Spleen (tissue), 11 donors: Measurements from ENCODE around the gene CACNA2D1. TPM values are rescaled to one million over a fixed set of nuclear protein-coding genes. Genes with fewer than 3 reads are reported as not detected.

ENCODE experiments used
- DNase-seq: peaks from one replicate; pipeline ENCODE4 v3.0.0-alpha.2; 2020
- H3K27ac ChIP-seq, 8 donors: fragments of 200-600 bp; sonication (generic) in 7 of 8; 1 replicate in 4 of 8; 2 replicates in 4 of 8; pipeline versions ENCODE4 v1.5.0 to v1.8.0; 2016 to 2021; ENCODE audit warnings: inconsistent platforms in 4 of 8, mild to moderate bottlenecking in 4 of 8, moderate library complexity in 1 of 8
- H3K27me3 ChIP-seq, 7 donors: fragments of 200-600 bp; sonication (generic) in 6 of 7; replicated peaks in 1 of 7; 1 replicate in 4 of 7; 2 replicates in 3 of 7; pipeline versions ENCODE4 v1.5.0 to v1.8.0; 2016 to 2021; ENCODE audit warnings: inconsistent platforms in 3 of 7, mild to moderate bottlenecking in 1 of 7
- H3K36me3 ChIP-seq, 6 donors: fragments of 200-600 bp; sonication (generic) in 5 of 6; 1 replicate in 4 of 6; 2 replicates in 2 of 6; pipeline versions ENCODE4 v1.5.0 to v1.8.0; 2016 to 2021; ENCODE audit warnings: inconsistent platforms in 2 of 6
- H3K4me1 ChIP-seq, 6 donors: fragments of 200-600 bp; sonication (generic) in 5 of 6; 1 replicate in 3 of 6; 2 replicates in 3 of 6; pipeline versions ENCODE4 v1.5.0 to v1.8.0; 2016 to 2021; ENCODE audit warnings: inconsistent platforms in 3 of 6
- H3K4me3 ChIP-seq, 8 donors: fragments of 200-600 bp; sonication (generic) in 7 of 8; 1 replicate in 4 of 8; 2 replicates in 4 of 8; pipeline versions ENCODE4 v1.5.0 to v1.8.0; 2016 to 2021; ENCODE audit warnings: inconsistent platforms in 4 of 8, mild to moderate bottlenecking in 4 of 8, moderate library complexity in 2 of 8
- H3K9me3 ChIP-seq, 8 donors: fragments of 200-600 bp; sonication (generic) in 7 of 8; 1 replicate in 4 of 8; 2 replicates in 4 of 8; pipeline versions ENCODE4 v1.5.0 to v1.8.0; 2016 to 2021; ENCODE audit warnings: inconsistent platforms in 4 of 8
- CTCF ChIP-seq, 11 experiments: fragments of 200-600 bp in 7 of 11; fragments of 450-650 bp in 4 of 11; sonication (generic) in 4 of 11; IDR thresholded peaks in 8 of 11; conservative IDR thresholded peaks in 3 of 11; 1 replicate in 7 of 11; 2 replicates in 4 of 11; pipeline versions ENCODE4 v1.4.0 to v1.8.0; 2016 to 2021; ENCODE audit warnings: antibody characterized with exemption in 11 of 11, inconsistent platforms in 4 of 11, mild to moderate bottlenecking in 1 of 11
- POLR2A ChIP-seq, 3 donors: fragments of 450-650 bp; IDR thresholded peaks; one replicate each; pipeline ENCODE4 v1.5.1; 2017; ENCODE audit warnings: antibody characterized with exemption in 3 of 3, mild to moderate bottlenecking in 1 of 3
- POLR2AphosphoS5 ChIP-seq, 3 donors: sonication (generic); formaldehyde crosslinking; IDR thresholded peaks; one replicate each; pipeline ENCODE4 v1.5.1; 2017; ENCODE audit warnings: antibody characterized with exemption in 3 of 3
- WGBS, 5 donors: extraction: QIAGEN DNeasy Blood & Tissue Kit in 3 of 5; methylation state at CpG; one replicate each; pipeline versions ENCODE4 v1.1.5 to v1.1.7; 2013 to 2018; 5-methylcytosine and 5-hydroxymethylcytosine counted together
- intact Hi-C: fragments of 100-400 bp; cut with DNase I; formaldehyde crosslinking; loops from one replicate; pipeline ENCODE4 v1.15.0; 2023; ENCODE audit warnings: low total_unique reads
- polyA plus RNA-seq, 3 donors: library from polyadenylated mRNA; stranded (reverse); fragments of 200-250 nt; gene quantifications; one replicate each; pipeline ENCODE4 v1.2.1, GENCODE V29; 2013
- total RNA-seq, 7 donors: library from RNA; depleted of rRNA in 3 of 7; stranded (reverse); fragments of >200 nt in 3 of 7; fragmentation: NEBNext Ultra II Directional in 4 of 7; extraction: Animal tissue kit (Norgen Biotek cat#: 25700) in 4 of 7; gene quantifications; one replicate each; pipeline versions ENCODE4 v1.1.0 to v1.2.1, GENCODE V29; 2016 to 2021
- donor health status: healthy with polysubstance abuse.
- donor health status: DM: no; HTN: no; CAD: no; lungs with moderate emphysema.
- donor health status: DM: no; HTN: no; CAD: no.
- donor health status: Bipolar disorder and iron deficiency.
- donor health status: healthy.
- donor health status: DM: no; HTN: no; CAD: no.
- donor health status: DM: yes; HTN: yes; CAD: no.

CACNA2D1 gene
- total and polyA plus RNA-seq, 10 donors, result 1.7 to 24.0 (median 15.2) TPM

GRCh38 chr7:82051601-82052000 lies 392.0 kb downstream of the CACNA2D1 start:
- intact Hi-C loops, result no loop called here
- no peak for TF ChIP-seq CTCF (IDR thresholded peaks at IDR 0.05 in 8 of 11, conservative IDR thresholded peaks at IDR 0.05 in 3 of 11)
- no peak overlapping the region for H3K27ac ChIP-seq
- H3K27me3 ChIP-seq, result no peaks in the 10 kb centered on the region
- H3K36me3 ChIP-seq, result no peaks in the 10 kb centered on the region
- H3K9me3 ChIP-seq, result peaks cover 0 to 4% (median 0%) of the 10 kb centered on the region in 8 donors
- no peak for DNase-seq
- no peaks in the 10 kb centered on the region for H3K4me1 ChIP-seq
- WGBS, 5 donors, result 72 to 88% (median 86%) methylated on average over 2 of the region's 2 CpGs
- no peak overlapping the region for H3K4me3 ChIP-seq

GRCh38 chr7:82050792-82051191 lies 392.8 kb downstream of the CACNA2D1 start:
- no peaks in the 10 kb centered on the region for H3K36me3 ChIP-seq
- TF ChIP-seq POLR2A (IDR thresholded peaks at IDR 0.05), result no peak
- no peak for TF ChIP-seq POLR2AphosphoS5 (IDR thresholded peaks at IDR 0.05)
- no peak for TF ChIP-seq CTCF (IDR thresholded peaks at IDR 0.05 in 8 of 11, conservative IDR thresholded peaks at IDR 0.05 in 3 of 11)
- 81 to 89% (median 82%) methylated on average over 4 of the region's 4 CpGs for WGBS, 5 donors
- no peaks in the 10 kb centered on the region for H3K27me3 ChIP-seq
- peaks cover 0 to 4% (median 0%) of the 10 kb centered on the region in 8 donors for H3K9me3 ChIP-seq
- no peak for DNase-seq
- no peak overlapping the region for H3K4me3 ChIP-seq
- no peak overlapping the region for H3K27ac ChIP-seq
- intact Hi-C loops, result no loop called here
- no peaks in the 10 kb centered on the region for H3K4me1 ChIP-seq

GRCh38 chr7:82049891-82050533 lies 393.6 kb downstream of the CACNA2D1 start:
- WGBS, 5 donors, result 66 to 86% (median 73%) methylated on average over 1 of the region's 1 CpG
- Histone ChIP-seq H3K36me3 (no peaks in the 10 kb centered on the region), H3K4me1 (no peaks in the 10 kb centered on the region), H3K4me3 (no peak overlapping the region), H3K27me3 (no peaks in the 10 kb centered on the region), H3K27ac (no peak overlapping the region), H3K9me3 (peaks cover 0 to under 1% (median 0%) of the 10 kb centered on the region in 8 donors)
- intact Hi-C loops, result loop anchor here (10.0 kb wide), 1 partner anchor 525 kb away; no protein-coding TSS in a partner anchor
- TF ChIP-seq POLR2A (IDR thresholded peaks at IDR 0.05) (no peak), CTCF (IDR thresholded peaks at IDR 0.05 in 8 of 11, conservative IDR thresholded peaks at IDR 0.05 in 3 of 11) (no peak), POLR2AphosphoS5 (IDR thresholded peaks at IDR 0.05) (no peak)
- DNase-seq, result no peak

- 70 to 81% (median 77%) methylated on average over 5 of the region's 5 CpGs for WGBS, 5 donors
- TF ChIP-seq CTCF (IDR thresholded peaks at IDR 0.05 in 8 of 11, conservative IDR thresholded peaks at IDR 0.05 in 3 of 11) (no peak), POLR2A (IDR thresholded peaks at IDR 0.05) (no peak), POLR2AphosphoS5 (IDR thresholded peaks at IDR 0.05) (no peak)
- no peak overlapping the region for H3K27ac ChIP-seq
Measured at GRCh38 chr7:82049442-82049841, 394.1 kb downstream of the CACNA2D1 start.

More at GRCh38 chr7:82049442-82049841, 394.1 kb downstream of the CACNA2D1 start:
- no peaks in the 10 kb centered on the region for H3K4me1 ChIP-seq
- H3K4me3 ChIP-seq, result no peak overlapping the region
- no peaks in the 10 kb centered on the region for H3K36me3 ChIP-seq
- intact Hi-C loops, result loop anchor here (10.0 kb wide), 1 partner anchor 525 kb away; no protein-coding TSS in a partner anchor
- no peak for DNase-seq
- H3K27me3 ChIP-seq, result no peaks in the 10 kb centered on the region
- H3K9me3 ChIP-seq, result no peaks in the 10 kb centered on the region
